ENCODE results near the gene PPP1CA.

GRCh38 chr11:67450796-67451657 lies 49.4 kb upstream of the PPP1CA start:
- TF ChIP-seq EZH2 (IDR thresholded peaks at IDR 0.05; ENCODE audit: insufficient read depth, poor library complexity, severe bottlenecking) (no peak), EZH2phosphoT487 (IDR thresholded peaks at IDR 0.05; ENCODE audit: insufficient read depth, low read depth) (no peak)
